IPS-20b (cell line): ENCODE results near the gene AGMO.

Experiments used
- H3K27ac ChIP-seq: one replicate; pipeline ENCODE4 v1.5.1; 2013; ENCODE audit warnings: low read length
- H3K27me3 ChIP-seq: 2 replicates; pipeline ENCODE4 v1.6.1; 2013; ENCODE audit warnings: mild to moderate bottlenecking, low read length, inconsistent platforms; ENCODE audit not compliant: insufficient read depth
- H3K36me3 ChIP-seq: 2 replicates; pipeline ENCODE4 v1.6.1; 2013; ENCODE audit warnings: low read depth, mild to moderate bottlenecking, inconsistent platforms, low read length, moderate library complexity; ENCODE audit not compliant: insufficient read depth
- H3K4me1 ChIP-seq: 2 replicates; pipeline ENCODE4 v1.6.1; 2013; ENCODE audit warnings: mild to moderate bottlenecking, control low read depth, inconsistent platforms, low read length, moderate library complexity; ENCODE audit not compliant: insufficient read depth
- H3K4me3 ChIP-seq: 2 replicates; pipeline ENCODE4 v1.5.1; 2013; ENCODE audit warnings: mild to moderate bottlenecking, low read length, inconsistent platforms
- H3K9ac ChIP-seq: 2 replicates; pipeline ENCODE4 v1.6.1; 2013; ENCODE audit warnings: low read depth, mild to moderate bottlenecking, inconsistent platforms, low read length, moderate library complexity
- H3K9me3 ChIP-seq: 2 replicates; pipeline ENCODE4 v1.6.1; 2013; ENCODE audit warnings: mild to moderate bottlenecking, low read depth, low read length, inconsistent platforms; ENCODE audit not compliant: insufficient read depth

The AGMO gene

GRCh38 chr7:15475808-15476530 is 85.8 kb downstream of the AGMO start:
- Histone ChIP-seq H3K9me3 (no peaks in the 10 kb centered on the region), H3K4me1 (no peaks in the 10 kb centered on the region), H3K36me3 (no peaks in the 10 kb centered on the region), H3K27ac (no peak overlapping the region), H3K27me3 (no peaks in the 10 kb centered on the region), H3K4me3 (no peak overlapping the region), H3K9ac (no peak overlapping the region)

- Histone ChIP-seq H3K4me1 (no peaks in the 10 kb centered on the region), H3K27ac (no peak overlapping the region), H3K27me3 (no peaks in the 10 kb centered on the region), H3K9me3 (no peaks in the 10 kb centered on the region), H3K4me3 (no peak overlapping the region), H3K36me3 (no peaks in the 10 kb centered on the region), H3K9ac (no peak overlapping the region)
Measured at GRCh38 chr7:15471669-15471950, 90.2 kb downstream of the AGMO start.

GRCh38 chr7:15470825-15471668 is 90.8 kb downstream of the AGMO start:
- no peaks in the 10 kb centered on the region for H3K9me3 ChIP-seq
- no peaks in the 10 kb centered on the region for H3K27me3 ChIP-seq
- H3K27ac ChIP-seq = no peak overlapping the region
- H3K4me1 ChIP-seq = no peaks in the 10 kb centered on the region
- no peak overlapping the region for H3K9ac ChIP-seq
- no peak overlapping the region for H3K4me3 ChIP-seq
- no peaks in the 10 kb centered on the region for H3K36me3 ChIP-seq

- H3K36me3 ChIP-seq = no peaks in the 10 kb centered on the region
- no peaks in the 10 kb centered on the region for H3K4me1 ChIP-seq
- H3K27me3 ChIP-seq = no peaks in the 10 kb centered on the region
- H3K4me3 ChIP-seq = no peak overlapping the region
- no peaks in the 10 kb centered on the region for H3K9me3 ChIP-seq
- no peak overlapping the region for H3K9ac ChIP-seq
- no peak overlapping the region for H3K27ac ChIP-seq
Measured at GRCh38 chr7:15464667-15465121, 97.1 kb downstream of the AGMO start.

- Histone ChIP-seq H3K27me3 (no peaks in the 10 kb centered on the region), H3K4me1 (no peaks in the 10 kb centered on the region), H3K9me3 (no peaks in the 10 kb centered on the region), H3K27ac (no peak overlapping the region), H3K36me3 (no peaks in the 10 kb centered on the region), H3K9ac (no peak overlapping the region), H3K4me3 (no peak overlapping the region)
Measured at GRCh38 chr7:15463801-15464666, 97.8 kb downstream of the AGMO start.

GRCh38 chr7:15462721-15463389 is 99.0 kb downstream of the AGMO start:
- no peaks in the 10 kb centered on the region for H3K27me3 ChIP-seq
- H3K27ac ChIP-seq = no peak overlapping the region

GRCh38 chr7:15461576-15461975 is 100.2 kb downstream of the AGMO start:
- no peaks in the 10 kb centered on the region for H3K9me3 ChIP-seq
- H3K27ac ChIP-seq = no peak overlapping the region
- H3K4me1 ChIP-seq = no peaks in the 10 kb centered on the region
- no peak overlapping the region for H3K9ac ChIP-seq
- no peaks in the 10 kb centered on the region for H3K36me3 ChIP-seq
- no peaks in the 10 kb centered on the region for H3K27me3 ChIP-seq
- H3K4me3 ChIP-seq = no peak overlapping the region

More at GRCh38 chr7:15462721-15463389, 99.0 kb downstream of the AGMO start:
- no peak overlapping the region for H3K9ac ChIP-seq
- H3K4me1 ChIP-seq = no peaks in the 10 kb centered on the region
- H3K36me3 ChIP-seq = no peaks in the 10 kb centered on the region
- no peaks in the 10 kb centered on the region for H3K9me3 ChIP-seq
- no peak overlapping the region for H3K4me3 ChIP-seq

- Histone ChIP-seq H3K36me3 (no peaks in the 10 kb centered on the region), H3K4me1 (no peaks in the 10 kb centered on the region), H3K27me3 (no peaks in the 10 kb centered on the region), H3K4me3 (no peak overlapping the region), H3K9me3 (no peaks in the 10 kb centered on the region), H3K9ac (no peak overlapping the region), H3K27ac (no peak overlapping the region)
Measured at GRCh38 chr7:15459018-15459615, 102.7 kb downstream of the AGMO start.

- Histone ChIP-seq H3K27me3 (no peaks in the 10 kb centered on the region), H3K9ac (no peak overlapping the region), H3K9me3 (no peaks in the 10 kb centered on the region), H3K4me3 (no peak overlapping the region), H3K36me3 (no peaks in the 10 kb centered on the region), H3K27ac (no peak overlapping the region), H3K4me1 (no peaks in the 10 kb centered on the region)
Measured at GRCh38 chr7:15457990-15458955, 103.5 kb downstream of the AGMO start.

- Histone ChIP-seq H3K27me3 (no peaks in the 10 kb centered on the region), H3K27ac (no peak overlapping the region), H3K4me3 (no peak overlapping the region), H3K4me1 (no peaks in the 10 kb centered on the region), H3K9ac (no peak overlapping the region), H3K36me3 (no peaks in the 10 kb centered on the region), H3K9me3 (no peaks in the 10 kb centered on the region)
Measured at GRCh38 chr7:15452670-15453069, 109.1 kb downstream of the AGMO start.
